Type B pancreatic cell (in vitro differentiated cells): ENCODE results near the gene GRK5. TPM values are rescaled to one million over a fixed set of nuclear protein-coding genes. Genes with fewer than 3 reads are reported as not detected.

Experiments used
- DNase-seq: peaks from one replicate; pipeline ENCODE4 v3.0.0; 2021; ENCODE audit warnings: mixed read lengths; ENCODE audit not compliant: unreplicated experiment; ENCODE audit errors: extremely low spot score
- H3K27ac Mint-ChIP-seq: 2 replicates; pipeline ENCODE4 v1.8.0; 2021; ENCODE audit warnings: mild to moderate bottlenecking, mixed read lengths
- H3K27me3 Mint-ChIP-seq: 2 replicates; pipeline ENCODE4 v1.8.0; 2021; ENCODE audit warnings: mixed read lengths
- H3K36me3 Mint-ChIP-seq: 2 replicates; pipeline ENCODE4 v1.8.0; 2021; ENCODE audit warnings: mixed read lengths
- H3K4me1 Mint-ChIP-seq: one replicate; pipeline ENCODE4 v1.8.0; 2021; ENCODE audit warnings: mixed read lengths; ENCODE audit not compliant: unreplicated experiment
- H3K4me3 Mint-ChIP-seq: 2 replicates; pipeline ENCODE4 v1.8.0; 2021; ENCODE audit warnings: mild to moderate bottlenecking, mixed read lengths
- H3K9me3 Mint-ChIP-seq: 2 replicates; pipeline ENCODE4 v1.8.0; 2021; ENCODE audit warnings: mixed read lengths
- CTCF ChIP-seq: fragments of 200-600 bp; sonication (generic); conservative IDR thresholded peaks from 2 replicates; pipeline ENCODE4 v1.5.0; 2021; ENCODE audit warnings: antibody characterized with exemption, mild to moderate bottlenecking
- microRNA-seq: library from miRNA; unstranded; fragments of <30 nt; microRNA quantifications from one replicate; pipeline ENCODE4, GENCODE V29; 2020
- total RNA-seq: library from RNA; stranded (reverse); gene quantifications from 2 replicates; pipeline ENCODE4 v1.2.1, GENCODE V29; 2021; ENCODE audit warnings: low replicate concordance

GRK5 gene
- total RNA-seq, 1 donor from 2014 or later = 24.8 TPM

GRCh38 chr10:119505131-119505551 lies 297.8 kb downstream of the GRK5 start:
- DNase-seq = no peak
- Mint-ChIP-seq H3K27me3 (peaks cover 10% of the 10 kb centered on the region), H3K27ac (no peak overlapping the region), H3K4me3 (no peak overlapping the region), H3K9me3 (no peaks in the 10 kb centered on the region), H3K36me3 (no peaks in the 10 kb centered on the region), H3K4me1 (peaks cover 12% of the 10 kb centered on the region)
- TF ChIP-seq CTCF = no peak

Small RNA genes within 50 kb of the gene (microRNA-seq; reads per million reads assigned to microRNA genes)
- not detected for gene MIR4681

Other genes starting within 250 kb of the GRK5 start
- 10.1 and 14.4 TPM in 2 replicates for gene NANOS1, start 177.9 kb upstream of the GRK5 start, total RNA-seq
- 132 and 141 TPM in 2 replicates for gene EIF3A, start 126.8 kb upstream of the GRK5 start, total RNA-seq
- gene DENND10, start 103.5 kb upstream of the GRK5 start, total RNA-seq = 39.4 and 42.7 TPM in 2 replicates
- gene SFXN4, start 41.9 kb upstream of the GRK5 start, total RNA-seq = 26.8 and 40.8 TPM in 2 replicates
- gene PRDX3, start 28.8 kb upstream of the GRK5 start, total RNA-seq = 95.0 and 126 TPM in 2 replicates